Aorta (tissue), 5 donors: ENCODE results near the gene BMF. TPM values are rescaled to one million over a fixed set of nuclear protein-coding genes. Genes with fewer than 3 reads are reported as not detected.

Source experiments
- ATAC-seq: fragments of 200-7000 bp; cut with Tn5 transposase; one replicate; pipeline ENCODE4 v1.9.1; 2022; ENCODE audit warnings: moderate library complexity; ENCODE audit not compliant: low FRiP score
- DNase-seq, 2 donors: peaks; one replicate each; pipeline ENCODE4 v3.0.0-alpha.2; 2020
- H3K27ac ChIP-seq, 2 donors: one replicate each; pipeline ENCODE4 v1.5.1; 2013; ENCODE audit warnings: low read length in 2 of 2, mild to moderate bottlenecking in 2 of 2, moderate library complexity in 2 of 2, control low read depth in 1 of 2, inconsistent platforms in 1 of 2, low read depth in 1 of 2
- H3K27me3 ChIP-seq, 2 donors: one replicate each; pipeline ENCODE4 v1.6.1; 2013; ENCODE audit warnings: control low read depth in 1 of 2, low read length in 1 of 2, mild to moderate bottlenecking in 1 of 2, moderate library complexity in 1 of 2; ENCODE audit not compliant: insufficient read depth in 2 of 2, control insufficient read depth in 1 of 2
- H3K36me3 ChIP-seq, 2 donors: one replicate each; pipeline ENCODE4 v1.6.1; 2013; ENCODE audit warnings: control low read depth in 1 of 2, low read length in 1 of 2, mild to moderate bottlenecking in 1 of 2; ENCODE audit not compliant: insufficient read depth in 2 of 2, control insufficient read depth in 1 of 2
- H3K4me1 ChIP-seq, 2 donors: one replicate each; pipeline ENCODE4 v1.6.1; 2013; ENCODE audit warnings: low read length in 2 of 2, control low read depth in 1 of 2, mild to moderate bottlenecking in 1 of 2, moderate library complexity in 1 of 2; ENCODE audit not compliant: insufficient read depth in 2 of 2, control insufficient read depth in 1 of 2
- H3K4me3 ChIP-seq, 2 donors: one replicate each; pipeline ENCODE4 v1.5.1; 2013; ENCODE audit warnings: low read length in 2 of 2, control low read depth in 1 of 2, mild to moderate bottlenecking in 1 of 2
- H3K9me3 ChIP-seq: one replicate; pipeline ENCODE4 v1.6.1; 2013; ENCODE audit warnings: mild to moderate bottlenecking, low read length; ENCODE audit not compliant: control insufficient read depth
- WGBS, 2 donors: extraction: QIAGEN DNeasy Blood & Tissue Kit; methylation state at CpG; one replicate each; pipeline ENCODE4 v1.1.7; 2013; 5-methylcytosine and 5-hydroxymethylcytosine counted together
- intact Hi-C, 2 donors: fragments of 100-400 bp; cut with DNase I; formaldehyde crosslinking; loops; one replicate each; pipeline versions ENCODE4 v1.14.2 to v1.15.0; 2022
- polyA plus RNA-seq, 2 donors: library from polyadenylated mRNA; stranded (reverse); fragments of 200-250 nt; gene quantifications; one replicate each; pipeline ENCODE4 v1.2.3, GENCODE V29; 2013
- total RNA-seq, 2 donors: library from RNA; stranded (reverse); fragmentation: NEBNext Ultra II Directional; extraction: Animal tissue kit (Norgen Biotek cat#: 25700); gene quantifications; one replicate each; pipeline ENCODE4 v1.2.1, GENCODE V29; 2021
- donor health status: healthy with polysubstance abuse.
- donor health status: Bipolar disorder and iron deficiency.
- donor health status: DM: no; HTN: no; CAD: no.
- donor health status: DM: no; HTN: no; CAD: no.
- donor health status: DM: yes; HTN: yes; CAD: no.

The BMF gene
- total and polyA plus RNA-seq, 4 donors: 4.3 to 17.3 (median 5.8) TPM

- ATAC-seq: no peak
- peak overlapping the region; percentile 31 to 71 for H3K27ac ChIP-seq
Measured at GRCh38 chr15:40100947-40101905, 7.5 kb downstream of the BMF start.

GRCh38 chr15:40100123-40100946 lies 8.3 kb downstream of the BMF start:
- intact Hi-C loops: no loop called here
- Histone ChIP-seq H3K9me3 (no peaks in the 10 kb centered on the region), H3K4me3 (no peak overlapping the region), H3K4me1 (peaks cover 4 to 8% of the 10 kb centered on the region in 2 donors), H3K36me3 (no peaks in the 10 kb centered on the region), H3K27me3 (no peaks in the 10 kb centered on the region), H3K27ac (peak overlapping the region in 1 of 2 donors; percentile 39)
- DNase-seq (no peak), ATAC-seq (no peak)
- 80 to 85% methylated on average over 13 of the region's 13 CpGs for WGBS, 2 donors

More at GRCh38 chr15:40100947-40101905, 7.5 kb downstream of the BMF start:
- peaks cover 4 to 8% of the 10 kb centered on the region in 2 donors for H3K4me1 ChIP-seq
- no peaks in the 10 kb centered on the region for H3K36me3 ChIP-seq
- intact Hi-C loops: no loop called here
- WGBS, 2 donors: 70 to 72% methylated on average over 6 of the region's 6 CpGs
- H3K4me3 ChIP-seq: no peak overlapping the region
- no peaks in the 10 kb centered on the region for H3K9me3 ChIP-seq
- H3K27me3 ChIP-seq: no peaks in the 10 kb centered on the region
- DNase-seq: no peak

GRCh38 chr15:40098489-40099261 lies 10.0 kb downstream of the BMF start:
- peaks cover 3 to 4% of the 10 kb centered on the region in 2 donors for H3K4me1 ChIP-seq
- 4% methylated on average over 12 of the region's 12 CpGs for WGBS, 2 donors
- no peaks in the 10 kb centered on the region for H3K9me3 ChIP-seq
- DNase-seq (peak; percentile 84 to 88), ATAC-seq (peak; percentile 87)
- H3K27me3 ChIP-seq: no peaks in the 10 kb centered on the region
- no peaks in the 10 kb centered on the region for H3K36me3 ChIP-seq
- no peak overlapping the region for H3K4me3 ChIP-seq
- peak overlapping the region; percentile 89 to 92 for H3K27ac ChIP-seq
- intact Hi-C loops: no loop called here

- H3K27ac ChIP-seq: peak overlapping the region; percentile 89 to 92
- H3K9me3 ChIP-seq: no peaks in the 10 kb centered on the region
- peaks cover 3 to 4% of the 10 kb centered on the region in 2 donors for H3K4me1 ChIP-seq
- intact Hi-C loops: no loop called here
- no peaks in the 10 kb centered on the region for H3K36me3 ChIP-seq
- H3K4me3 ChIP-seq: no peak overlapping the region
- peak in 1 of 2 donors; percentile 84 for DNase-seq
- no peaks in the 10 kb centered on the region for H3K27me3 ChIP-seq
- WGBS, 2 donors: 16 to 20% methylated on average over 10 of the region's 10 CpGs
- peak; percentile 46 for ATAC-seq
Measured at GRCh38 chr15:40097968-40098476, 10.7 kb downstream of the BMF start.

GRCh38 chr15:40097096-40097967 lies 11.3 kb downstream of the BMF start:
- H3K27ac ChIP-seq: peak overlapping the region; percentile 31 to 92
- WGBS, 2 donors: 74 to 75% methylated on average over 10 of the region's 10 CpGs
- DNase-seq (no peak), ATAC-seq (no peak)
- H3K36me3 ChIP-seq: no peaks in the 10 kb centered on the region
- no peaks in the 10 kb centered on the region for H3K27me3 ChIP-seq
- no peak overlapping the region for H3K4me3 ChIP-seq
- no peaks in the 10 kb centered on the region for H3K9me3 ChIP-seq
- peaks cover under 1 to 4% of the 10 kb centered on the region in 2 donors for H3K4me1 ChIP-seq
- intact Hi-C loops: no loop called here

- Histone ChIP-seq H3K4me1 (peaks cover 0 to 4% of the 10 kb centered on the region in 2 donors), H3K4me3 (no peak overlapping the region), H3K27me3 (no peaks in the 10 kb centered on the region), H3K27ac (no peak overlapping the region), H3K9me3 (no peaks in the 10 kb centered on the region), H3K36me3 (no peaks in the 10 kb centered on the region)
- WGBS, 2 donors: 63 to 73% methylated on average over 8 of the region's 8 CpGs
- ATAC-seq (no peak), DNase-seq (no peak)
- intact Hi-C loops: no loop called here
Measured at GRCh38 chr15:40096094-40096891, 12.4 kb downstream of the BMF start.

- intact Hi-C loops: no loop called here
- WGBS, 2 donors: 72 to 77% methylated on average over 9 of the region's 9 CpGs
Measured at GRCh38 chr15:40095371-40096093, 13.1 kb downstream of the BMF start.

More at GRCh38 chr15:40095371-40096093, 13.1 kb downstream of the BMF start:
- no peak for ATAC-seq
- Histone ChIP-seq H3K27ac (no peak overlapping the region), H3K27me3 (no peaks in the 10 kb centered on the region), H3K36me3 (no peaks in the 10 kb centered on the region), H3K4me3 (no peak overlapping the region), H3K4me1 (peaks cover 0 to 4% of the 10 kb centered on the region in 2 donors), H3K9me3 (no peaks in the 10 kb centered on the region)
- no peak for DNase-seq
